Stimulated activated CD8-positive, alpha-beta memory T cell treated with anti-CD3 and anti-CD28 coated beads, Interleukin-4, amount 100 ng/mL, for 24 hours (primary cell): ENCODE data around the gene KLHL13.
"Not testable (repeated sequence)": the region's sequence is repeated elsewhere in the genome, so short reads cannot be mapped to it uniquely, and the experiment has no call there.

Experiments used
- DNase-seq: peaks from one replicate; pipeline ENCODE4 v3.0.0-alpha.2; 2020; ENCODE audit warnings: low read depth

The KLHL13 gene, protein sequence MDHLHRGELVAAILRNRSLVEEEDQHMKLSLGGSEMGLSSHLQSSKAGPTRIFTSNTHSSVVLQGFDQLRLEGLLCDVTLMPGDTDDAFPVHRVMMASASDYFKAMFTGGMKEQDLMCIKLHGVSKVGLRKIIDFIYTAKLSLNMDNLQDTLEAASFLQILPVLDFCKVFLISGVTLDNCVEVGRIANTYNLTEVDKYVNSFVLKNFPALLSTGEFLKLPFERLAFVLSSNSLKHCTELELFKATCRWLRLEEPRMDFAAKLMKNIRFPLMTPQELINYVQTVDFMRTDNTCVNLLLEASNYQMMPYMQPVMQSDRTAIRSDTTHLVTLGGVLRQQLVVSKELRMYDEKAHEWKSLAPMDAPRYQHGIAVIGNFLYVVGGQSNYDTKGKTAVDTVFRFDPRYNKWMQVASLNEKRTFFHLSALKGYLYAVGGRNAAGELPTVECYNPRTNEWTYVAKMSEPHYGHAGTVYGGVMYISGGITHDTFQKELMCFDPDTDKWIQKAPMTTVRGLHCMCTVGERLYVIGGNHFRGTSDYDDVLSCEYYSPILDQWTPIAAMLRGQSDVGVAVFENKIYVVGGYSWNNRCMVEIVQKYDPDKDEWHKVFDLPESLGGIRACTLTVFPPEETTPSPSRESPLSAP

DNA sequence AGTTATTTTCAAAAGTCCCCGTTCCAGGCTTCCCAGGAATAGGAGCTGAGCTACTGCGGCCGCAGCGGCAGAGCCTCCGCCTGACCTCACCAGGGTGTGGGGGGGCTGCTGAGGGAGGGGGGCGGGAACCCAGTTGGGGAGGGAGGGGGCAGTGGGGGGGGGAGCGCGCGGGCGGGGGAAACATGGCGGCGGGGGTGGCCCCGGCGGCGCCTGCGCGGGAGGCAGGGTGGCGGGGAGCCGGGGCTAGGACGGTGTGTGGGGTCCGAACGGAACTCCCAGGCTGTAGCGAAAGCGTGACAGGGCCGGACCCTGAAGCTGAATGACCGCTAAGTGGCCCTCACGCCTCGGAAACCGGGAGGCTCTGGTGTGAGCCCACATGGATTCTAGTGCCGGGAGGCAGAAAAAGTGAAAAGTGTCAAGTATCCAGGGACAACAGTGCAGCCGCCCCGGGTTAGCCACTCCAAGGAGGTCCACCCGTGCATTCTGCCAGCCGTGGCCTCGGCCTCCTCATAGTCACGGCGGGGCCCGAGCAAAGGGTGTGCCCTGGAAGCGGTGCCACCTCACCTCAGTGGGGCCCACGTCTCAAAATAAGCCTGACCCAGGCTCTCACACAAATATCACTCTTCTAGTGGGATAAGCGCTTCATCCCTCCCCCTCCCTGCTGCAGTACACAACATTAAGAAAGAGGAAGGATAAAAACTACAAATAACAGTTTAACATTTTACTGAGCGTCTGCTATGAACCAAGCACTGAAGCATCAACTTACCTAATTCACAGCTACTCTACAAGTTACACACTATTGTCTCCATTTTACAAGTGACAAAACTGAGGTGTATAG is at the start of gene KLHL13:
Gene KLHL13, minus strand, starts transcription at position 98 of the 838 bp plus-strand sequence. CDS start 88,337 bp downstream, outside the sequence.
- DNase-seq: no peak

DNA sequence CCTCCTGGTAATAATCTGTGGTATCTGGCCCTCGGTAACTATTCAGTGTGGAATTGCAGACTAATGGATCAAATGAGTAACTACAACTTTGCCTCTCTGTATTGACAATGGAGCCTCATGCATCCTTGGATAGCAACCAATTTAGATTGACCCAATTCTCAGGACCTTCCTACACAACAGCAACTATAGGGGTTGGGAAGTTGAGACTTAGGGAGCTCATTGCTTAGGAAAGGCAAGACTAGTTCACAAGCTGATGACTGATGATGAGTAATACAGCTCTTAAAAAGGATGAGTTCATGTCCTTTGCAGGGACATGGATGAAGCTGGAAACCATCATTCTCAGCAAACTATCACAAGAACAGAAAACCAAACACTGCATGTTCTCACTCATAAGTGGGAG is 47.5 kb upstream of the KLHL13 start:
- DNase-seq: no peak

DNA sequence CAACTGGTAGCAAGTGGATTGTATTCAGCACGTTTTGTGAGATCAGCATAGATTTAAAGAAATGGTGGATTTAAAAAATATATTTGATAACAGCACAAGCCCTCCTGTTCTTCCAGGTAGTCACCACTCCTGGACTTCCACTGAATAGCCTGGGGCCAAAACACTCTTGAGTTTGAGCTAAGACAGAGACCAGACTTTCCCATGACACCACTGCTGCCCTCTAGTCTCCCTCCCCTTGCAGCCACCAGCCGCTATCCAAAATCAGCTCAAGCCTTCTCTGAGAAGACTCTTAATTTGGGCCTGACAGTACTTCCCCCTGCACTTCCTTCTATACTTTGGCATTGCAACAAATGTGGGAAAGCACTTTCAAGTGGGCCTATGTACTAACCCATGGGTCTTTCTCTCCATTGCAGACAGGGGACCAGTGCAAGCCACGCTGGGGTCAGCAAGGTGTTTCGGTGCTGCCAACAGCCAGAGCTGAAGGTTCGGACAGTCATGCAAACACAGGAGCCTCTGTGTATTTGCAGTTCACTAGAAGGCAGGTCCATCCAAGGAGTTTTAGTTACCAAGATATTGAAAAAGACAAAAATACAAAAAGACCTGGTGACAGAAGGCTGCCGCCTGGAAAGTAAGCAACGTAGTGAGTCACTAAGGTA is 40.5 kb upstream of the KLHL13 start:
- DNase-seq: no peak

DNA sequence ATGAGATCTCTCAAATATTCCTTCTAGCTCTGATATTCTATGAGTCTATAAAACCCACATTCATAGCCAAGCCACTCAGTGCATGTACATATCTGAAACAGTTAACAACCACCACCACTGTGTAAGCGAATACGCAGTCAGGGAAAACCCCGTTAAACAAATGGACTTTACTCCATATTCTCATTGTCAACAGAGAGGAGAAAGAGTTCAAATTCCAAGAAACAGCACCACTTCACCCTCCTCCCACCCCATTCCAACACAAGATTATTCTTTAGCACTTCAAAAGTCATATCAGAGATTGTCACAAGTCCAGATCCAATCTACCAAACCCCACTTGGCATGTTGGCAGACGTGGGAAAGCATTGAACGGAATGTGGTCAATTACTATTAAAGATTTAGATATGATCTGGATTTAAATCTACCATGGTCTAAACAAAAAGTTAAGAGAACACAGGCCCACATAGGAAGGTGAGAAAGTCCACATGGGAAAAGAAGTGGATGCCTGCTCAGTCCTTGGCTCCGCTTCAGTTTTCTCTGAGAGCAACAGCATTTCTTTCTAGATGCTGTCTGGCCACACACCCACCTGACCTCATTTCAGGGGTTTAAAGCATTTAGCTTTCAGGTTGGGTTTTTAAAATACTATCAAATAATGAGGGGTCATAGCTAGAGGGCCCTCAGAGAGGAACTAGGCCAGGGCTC is 39.8 kb upstream of the KLHL13 start:
- DNase-seq: no peak

DNA sequence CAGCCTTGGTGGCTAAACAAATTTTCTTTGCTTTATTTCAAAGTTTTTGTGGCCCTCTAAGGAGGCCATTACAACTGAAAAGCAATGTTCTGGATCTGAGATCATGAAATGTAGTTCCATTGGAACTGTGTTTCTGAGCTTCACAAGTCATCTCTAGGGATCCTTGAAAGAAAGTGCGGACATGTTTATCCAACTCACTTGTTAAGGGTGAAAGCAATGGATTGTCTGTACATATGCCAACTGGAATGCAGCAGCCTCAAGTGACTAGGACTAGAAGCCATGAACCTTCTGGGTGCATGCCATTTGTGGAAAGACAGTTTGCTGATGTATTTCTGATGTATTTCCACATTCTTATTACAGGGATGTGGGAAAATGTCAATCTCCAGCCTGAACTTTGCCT is 36.7 kb upstream of the KLHL13 start:
- no peak for DNase-seq

DNA sequence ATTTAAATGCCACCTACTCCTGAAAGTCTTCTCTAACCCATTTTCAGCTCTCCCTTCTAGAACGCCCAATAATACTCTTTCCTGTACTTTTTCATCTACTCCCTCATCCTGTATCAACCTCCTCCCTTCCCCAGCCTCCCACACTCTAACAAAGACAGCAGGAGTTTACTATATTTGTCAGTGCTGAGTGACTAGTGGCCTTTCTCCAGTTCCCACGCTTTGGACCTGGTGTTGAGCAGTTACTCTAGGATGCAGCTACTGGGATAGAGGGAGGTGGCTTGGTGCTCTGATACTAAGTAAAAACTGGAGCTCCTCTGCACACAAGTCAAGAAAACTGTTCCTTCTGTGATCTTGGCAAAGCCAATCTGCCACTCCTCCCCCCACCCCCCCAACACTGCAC is 36.1 kb upstream of the KLHL13 start:
- no peak for DNase-seq

DNA sequence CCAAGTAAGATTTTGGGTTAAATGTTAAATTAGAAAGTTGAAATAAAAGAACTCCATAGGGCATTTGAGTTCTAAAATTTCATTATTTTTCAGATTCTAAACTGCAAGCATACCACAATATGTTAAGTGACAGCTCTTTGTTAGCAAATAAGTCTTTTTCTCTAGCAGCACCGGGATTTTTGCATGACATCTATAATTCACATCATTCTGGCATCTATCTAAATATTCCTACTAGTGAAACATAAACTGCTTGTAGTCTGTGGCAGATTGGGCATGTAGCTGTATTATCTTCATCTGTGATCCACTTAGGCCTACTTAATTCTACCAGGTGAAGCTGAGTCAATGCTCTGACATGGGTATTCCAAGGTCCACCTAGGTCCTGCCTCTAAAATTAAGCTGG is 32.1 kb upstream of the KLHL13 start:
- DNase-seq: no peak

DNA sequence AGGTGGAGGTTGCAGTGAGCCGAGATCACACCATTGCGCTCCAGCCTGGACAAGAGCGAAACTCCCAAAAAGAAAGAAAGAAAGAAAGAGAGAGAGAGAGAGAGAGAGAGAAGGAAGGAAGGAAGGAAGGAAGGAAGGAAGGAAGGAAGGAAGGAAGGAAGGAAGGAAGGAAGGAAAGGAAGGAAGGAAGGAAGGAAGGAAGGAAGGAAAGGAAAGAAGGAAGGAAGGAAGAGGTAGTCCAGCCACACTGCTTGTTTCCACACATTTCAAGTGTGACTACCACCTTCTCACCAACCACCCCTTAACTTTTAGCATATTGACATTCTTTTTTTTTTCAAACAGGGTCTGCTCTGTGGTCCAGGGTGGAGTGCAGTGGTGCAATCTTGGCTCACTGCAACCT is 31.2 kb upstream of the KLHL13 start:
- DNase-seq: not testable (repeated sequence)

DNA sequence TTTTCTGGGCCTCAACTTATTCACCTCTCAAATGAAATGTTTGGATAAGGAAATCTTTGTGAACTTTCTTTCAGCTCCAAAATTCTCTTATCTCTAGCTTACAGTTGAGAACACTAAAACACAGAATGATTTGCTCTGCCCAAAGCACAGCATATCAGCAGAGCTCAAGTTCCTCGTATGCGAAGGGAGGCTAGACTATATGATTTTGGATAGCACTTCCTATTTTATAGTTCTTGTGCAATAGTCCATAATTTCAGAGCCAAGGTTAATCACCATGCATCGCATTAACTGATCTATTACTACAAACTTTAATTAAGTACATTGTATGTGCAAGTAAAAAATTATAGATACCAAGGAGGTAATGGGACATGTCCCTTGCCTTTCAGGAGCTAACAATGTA is 27.0 kb upstream of the KLHL13 start:
- no peak for DNase-seq

DNA sequence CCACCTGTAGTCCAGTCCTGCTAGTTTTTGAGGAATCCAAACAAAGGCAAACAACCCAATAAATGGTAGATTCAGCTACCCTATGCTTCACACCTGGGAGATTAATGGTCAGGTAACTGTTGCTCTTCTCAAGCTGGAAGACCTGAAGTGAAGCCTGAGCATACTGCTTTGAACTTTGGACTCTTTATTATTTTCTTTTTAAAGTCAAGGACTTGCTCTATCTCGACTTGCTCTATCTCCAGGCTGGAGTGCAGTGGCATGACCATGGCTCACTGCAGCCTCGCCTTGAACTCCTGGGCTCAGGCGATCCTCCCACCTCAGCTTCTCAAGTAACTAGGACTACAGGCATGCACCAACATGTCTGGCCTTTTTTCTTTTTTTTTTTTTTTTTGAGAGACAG is 14.7 kb upstream of the KLHL13 start:
- no peak for DNase-seq

DNA sequence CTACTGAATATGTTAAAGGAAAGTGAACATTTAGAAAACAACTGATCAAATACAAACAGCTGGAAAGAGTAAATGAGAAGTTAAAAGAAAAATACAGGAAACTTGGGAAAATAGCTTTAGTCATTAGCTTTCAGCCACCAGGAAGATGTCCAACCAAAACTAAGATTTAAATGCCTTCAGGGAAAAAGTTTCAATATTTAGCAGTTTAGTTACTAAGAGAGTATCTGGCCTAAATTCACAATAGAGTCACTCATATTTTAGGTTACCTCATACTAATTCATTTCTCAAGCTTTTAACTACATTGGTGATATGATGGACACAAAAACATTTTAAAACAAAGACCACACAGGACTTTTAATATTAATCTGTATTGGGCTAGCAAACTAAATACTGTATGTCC is 13.1 kb upstream of the KLHL13 start:
- DNase-seq: no peak

DNA sequence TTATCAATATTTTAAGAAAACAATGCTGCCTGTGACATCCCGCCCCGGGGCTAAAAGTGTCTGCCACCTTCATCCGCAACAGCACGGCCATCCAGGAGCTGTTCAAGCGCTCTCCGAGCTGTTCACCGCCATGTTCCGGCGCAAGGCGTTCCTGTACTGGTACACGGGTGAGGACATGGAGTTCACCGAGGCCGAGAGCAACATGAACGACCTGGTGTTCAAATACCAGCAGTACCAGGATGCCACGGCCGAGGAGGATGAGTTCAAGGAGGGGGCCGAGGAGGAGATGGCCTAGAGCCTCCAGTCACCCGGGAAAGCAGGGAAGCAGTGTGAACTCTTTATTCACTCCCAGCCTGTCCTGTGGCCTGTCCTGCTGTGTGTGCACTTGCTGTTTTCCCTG is 12.1 kb upstream of the KLHL13 start:
- no peak for DNase-seq

DNA sequence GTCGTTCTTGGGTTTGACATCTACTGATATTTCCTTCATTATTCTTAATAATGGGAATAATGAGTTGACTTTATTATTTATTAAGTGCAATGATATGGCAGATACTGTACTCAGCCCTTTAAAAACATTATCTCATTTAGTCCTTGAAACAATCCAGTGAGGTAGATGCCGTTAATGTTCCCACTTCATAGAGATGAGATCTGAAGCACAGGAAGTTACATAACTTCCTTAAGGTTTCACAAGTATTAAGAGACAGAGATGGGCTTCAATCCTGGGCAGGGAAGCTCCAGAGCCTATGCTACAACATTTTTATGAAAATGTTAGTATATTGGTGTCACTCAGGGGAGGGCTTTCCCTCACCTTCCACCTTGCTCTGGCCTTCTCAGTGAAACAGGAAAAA is 9.7 kb upstream of the KLHL13 start:
- DNase-seq: no peak

DNA sequence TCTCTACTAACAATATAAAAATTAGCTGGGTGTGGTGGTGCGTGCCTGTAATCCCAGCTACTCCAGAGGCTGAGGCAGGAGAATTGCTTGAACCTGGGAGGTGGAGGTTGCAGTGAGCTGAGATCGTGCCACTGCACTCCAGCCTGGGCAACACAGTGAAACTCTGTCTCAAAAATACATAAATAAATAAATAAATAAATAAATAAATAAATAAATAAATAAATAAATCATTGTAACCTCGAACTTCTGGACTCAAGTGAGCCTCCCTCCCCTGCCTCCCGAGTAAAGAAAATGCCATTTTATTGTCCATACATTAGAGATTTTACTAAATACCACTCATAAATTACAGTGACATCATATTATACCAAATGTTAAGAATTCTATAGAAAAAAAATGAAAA is 7.6 kb upstream of the KLHL13 start:
- not testable (repeated sequence) for DNase-seq

DNA sequence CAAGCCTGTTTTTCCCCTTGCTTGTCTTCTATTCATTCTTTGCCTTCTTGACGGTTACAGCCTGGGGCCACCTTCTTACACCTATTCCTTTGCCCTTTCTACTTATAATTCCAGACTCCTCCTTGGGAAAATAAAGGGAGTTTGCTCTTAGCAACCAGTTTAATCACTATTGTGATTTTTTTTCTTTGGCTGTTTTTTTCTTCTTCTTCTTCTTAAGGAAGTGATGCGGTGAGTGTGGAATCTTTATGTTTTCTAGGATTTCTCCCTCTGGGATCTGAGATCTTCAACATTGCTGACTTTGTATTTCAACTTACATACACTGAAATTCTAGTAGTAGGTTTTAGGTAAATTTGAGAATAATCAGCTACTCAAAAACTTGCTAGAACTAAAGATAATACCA is 1.1 kb upstream of the KLHL13 start:
- DNase-seq: no peak

DNA sequence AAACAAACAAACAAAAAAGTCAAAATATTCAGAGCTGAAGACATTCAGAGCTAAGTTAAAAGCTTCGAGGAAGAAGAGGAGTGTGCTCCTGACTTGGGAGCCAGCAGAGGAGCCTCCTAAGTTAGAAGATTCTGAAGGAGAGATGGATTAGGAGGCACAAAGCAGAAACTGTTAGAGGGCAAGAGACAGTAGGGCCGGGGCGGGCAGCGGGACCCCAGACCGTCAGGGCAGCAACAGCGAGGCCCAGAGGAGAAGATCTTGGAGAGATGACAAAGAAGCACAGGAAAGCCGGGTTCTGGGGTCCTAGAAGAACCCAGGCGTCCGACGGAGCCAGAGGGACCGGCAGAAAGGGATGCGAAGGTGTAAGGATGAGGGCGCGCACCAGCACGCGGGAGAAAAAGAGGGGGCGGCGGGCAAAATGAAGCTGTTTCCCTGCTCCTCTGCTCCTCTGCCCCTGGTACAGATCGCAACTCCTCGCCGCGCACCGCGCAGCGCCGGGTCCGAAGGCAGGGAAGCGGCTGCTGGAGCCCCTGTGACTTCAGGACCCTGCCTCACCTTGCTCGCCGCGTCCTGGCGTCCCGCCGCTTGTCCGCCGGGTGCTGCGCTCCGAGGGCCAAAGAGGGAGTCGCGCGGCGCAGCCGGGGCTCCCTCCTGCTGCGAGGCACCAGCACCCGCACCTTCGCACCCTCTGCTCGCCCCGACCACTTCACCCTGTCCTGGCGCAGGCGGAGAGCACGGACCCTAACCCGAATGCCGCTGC is 477 bp downstream of the KLHL13 start:
- DNase-seq: no peak

DNA sequence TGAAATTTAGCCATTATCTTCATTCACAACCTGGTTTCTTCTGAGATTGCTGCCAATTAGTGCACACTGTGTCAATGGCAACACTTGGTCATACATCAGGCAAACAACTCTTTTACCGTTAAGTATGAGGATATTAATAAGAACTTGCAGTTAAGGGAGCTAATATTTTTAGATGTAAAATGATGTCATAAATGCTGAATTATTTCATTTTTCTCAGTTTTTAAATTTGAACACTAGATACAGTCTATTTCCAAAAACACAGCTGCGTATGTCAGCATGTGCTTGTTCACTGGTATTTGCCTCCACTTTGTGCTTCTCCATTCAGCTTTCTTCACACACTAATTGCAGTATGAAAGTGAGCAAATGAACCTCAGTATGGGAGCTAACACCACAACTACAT is 1.6 kb downstream of the KLHL13 start:
- DNase-seq: no peak

DNA sequence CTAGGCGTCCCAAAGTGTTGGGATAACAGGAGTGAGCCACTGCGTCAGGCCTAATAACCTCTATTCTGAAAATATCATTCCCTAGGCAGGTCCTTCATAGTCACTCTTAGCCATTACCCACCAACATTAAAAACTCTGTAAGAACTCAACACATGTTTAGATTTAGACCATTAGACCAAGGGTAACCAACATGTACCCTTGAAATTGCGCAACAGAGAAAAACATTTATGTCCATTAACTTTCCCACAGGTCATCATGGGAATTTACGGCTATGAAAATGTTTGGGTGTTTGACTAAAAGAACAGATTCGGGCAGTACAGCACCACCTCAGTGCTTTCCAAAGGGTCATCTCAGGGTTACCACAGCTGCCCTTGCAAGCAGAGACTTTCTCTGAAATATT is 7.5 kb downstream of the KLHL13 start:
- no peak for DNase-seq

DNA sequence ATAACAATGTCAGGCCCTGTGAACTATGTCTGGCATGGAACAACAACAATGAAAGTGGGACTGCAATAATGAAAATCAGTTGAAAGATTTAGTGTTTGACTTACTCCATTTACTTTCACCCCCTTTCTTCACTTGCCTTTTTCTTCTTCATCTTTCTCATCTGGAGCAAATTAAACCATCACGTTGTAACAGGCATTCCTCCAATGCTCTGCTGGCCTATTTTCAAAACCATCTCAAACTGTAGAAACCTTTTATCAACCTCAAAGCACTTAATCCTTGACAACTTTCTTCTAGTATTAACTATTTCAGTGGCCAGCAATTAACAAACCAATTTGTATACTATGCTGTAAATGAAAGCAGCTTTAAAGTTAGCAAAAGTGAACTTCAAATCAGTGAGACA is 8.3 kb downstream of the KLHL13 start:
- no peak for DNase-seq

DNA sequence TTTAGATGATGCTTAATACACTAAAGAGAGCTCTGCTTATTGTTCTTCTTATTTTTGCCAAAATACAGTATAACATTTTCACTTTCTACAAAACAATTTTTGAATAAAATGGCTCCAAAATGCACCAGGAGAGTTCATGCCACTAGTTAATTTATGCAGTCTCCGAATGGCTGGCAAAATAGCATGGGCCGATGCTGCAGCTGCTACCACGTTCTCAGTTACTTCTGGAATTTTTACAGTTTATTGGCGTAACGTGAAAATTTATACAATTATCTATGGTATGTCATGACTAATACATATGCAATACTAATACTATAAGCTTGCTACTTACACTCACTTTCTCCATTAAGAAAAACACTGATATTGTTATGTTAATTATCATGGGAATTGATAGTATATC is 16.5 kb downstream of the KLHL13 start:
- DNase-seq: no peak

DNA sequence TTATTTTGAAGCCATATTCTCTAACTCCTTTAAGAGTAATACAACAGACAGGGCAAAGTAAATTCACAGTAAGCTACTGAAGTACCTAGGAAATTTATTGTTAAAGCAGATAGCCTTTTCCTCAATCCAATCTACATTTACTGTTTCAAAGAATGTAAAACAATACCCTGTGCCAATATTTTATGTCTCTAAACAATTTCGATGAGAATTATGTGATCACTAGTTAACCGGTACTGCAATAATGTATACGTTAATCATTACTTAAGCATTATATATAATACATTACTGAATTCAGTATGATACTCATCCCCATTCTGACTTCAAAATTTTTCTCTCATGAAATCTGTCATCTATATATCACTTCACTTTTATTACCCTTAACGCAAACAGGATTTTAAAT is 28.5 kb downstream of the KLHL13 start:
- no peak for DNase-seq
